Nucleus accumbens (tissue), 56 donors: ENCODE results near the gene TTLL5.

Experiments
- DNase-seq, 56 donors: peaks; one replicate each; lab custom pipeline; 2025; lab: John Stamatoyannopoulos, UW

Gene TTLL5

DNA sequence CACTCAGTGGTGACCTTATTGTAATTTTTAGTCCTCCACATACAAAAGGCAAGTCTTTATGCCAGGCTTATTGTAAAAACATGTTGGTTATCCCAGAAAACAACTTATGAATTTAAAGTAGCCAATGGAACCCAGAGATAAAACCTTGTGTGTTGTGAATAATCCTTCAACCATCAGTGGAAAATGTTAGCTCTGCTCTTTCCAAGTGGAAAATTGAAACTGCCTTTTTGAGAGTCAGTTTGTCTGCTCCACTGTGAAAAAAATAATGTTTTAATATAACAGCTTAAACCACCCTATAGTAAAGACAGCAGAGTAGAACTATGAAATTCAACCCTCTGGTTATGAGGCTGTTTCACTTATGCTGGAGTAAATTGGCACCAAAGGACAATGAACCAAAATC lies 112.0 kb downstream of the TTLL5 start:
- no peak for DNase-seq

DNA sequence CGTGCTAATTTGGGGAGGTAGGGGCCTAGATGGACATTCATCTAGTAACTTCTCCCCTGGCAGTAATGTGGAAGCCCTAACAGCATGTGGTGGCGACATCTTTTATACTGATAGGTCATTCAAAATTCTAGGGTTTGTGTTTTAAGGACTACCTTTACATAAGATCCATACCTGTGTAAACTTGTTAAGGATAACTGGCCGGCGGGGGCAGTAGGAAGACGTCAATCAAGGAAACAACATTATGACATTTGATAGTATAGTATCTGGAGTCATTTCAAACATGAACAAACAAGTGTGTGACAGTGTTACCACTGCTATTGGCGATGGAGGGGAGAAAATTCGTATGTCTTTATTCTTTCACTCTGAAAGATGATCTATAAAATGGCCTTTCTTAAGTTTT lies 120.0 kb downstream of the TTLL5 start:
- no peak for DNase-seq

DNA sequence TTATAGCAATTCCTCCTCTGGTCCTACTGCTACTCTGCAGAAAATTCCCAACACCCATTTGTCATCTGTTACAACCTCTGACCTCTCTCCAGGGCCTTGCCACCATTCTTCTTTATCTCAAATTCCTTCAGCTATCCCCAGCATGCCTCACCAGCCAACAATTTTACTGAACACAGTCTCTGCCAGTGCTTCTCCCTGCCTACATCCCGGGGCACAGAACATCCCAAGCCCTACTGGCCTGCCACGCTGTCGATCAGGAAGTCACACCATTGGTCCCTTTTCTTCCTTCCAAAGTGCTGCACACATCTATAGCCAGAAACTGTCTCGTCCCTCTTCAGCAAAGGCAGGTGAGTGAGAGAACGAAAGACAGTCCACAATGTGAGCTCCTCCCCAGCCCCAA lies 122.1 kb downstream of the TTLL5 start:
- no peak for DNase-seq

DNA sequence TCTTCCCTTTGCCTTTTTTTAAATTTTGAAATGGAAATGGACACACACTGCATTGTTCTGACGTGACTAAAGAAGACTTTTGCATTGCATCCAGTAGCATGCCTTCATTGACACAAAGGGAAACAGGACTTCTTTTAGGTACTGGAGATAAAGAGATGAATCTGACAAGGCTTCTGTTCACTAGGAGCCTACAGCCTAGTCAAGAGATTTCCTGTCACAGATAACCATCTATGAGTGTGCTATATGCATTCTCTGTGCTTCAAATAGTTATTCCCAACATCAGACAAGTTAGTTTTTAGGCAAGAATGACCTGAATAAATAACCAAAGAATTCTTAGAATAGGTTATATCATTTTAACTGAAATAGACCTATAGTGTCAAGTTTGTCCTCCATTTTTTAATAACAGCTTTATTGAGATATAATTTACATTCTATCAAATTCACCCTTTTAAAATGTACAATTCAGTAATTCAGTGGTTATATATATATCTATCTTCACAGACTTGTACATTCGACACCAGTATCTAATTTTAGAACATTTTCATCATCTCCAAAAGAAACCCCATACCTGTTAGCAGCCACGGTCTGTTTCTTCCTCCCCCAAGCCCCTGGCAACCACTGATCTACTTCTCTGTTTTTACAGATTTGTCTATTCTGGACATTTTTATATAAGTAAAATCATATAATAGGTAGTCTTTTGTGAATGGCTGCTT lies 122.7 kb downstream of the TTLL5 start:
- DNase-seq, result no peak

DNA sequence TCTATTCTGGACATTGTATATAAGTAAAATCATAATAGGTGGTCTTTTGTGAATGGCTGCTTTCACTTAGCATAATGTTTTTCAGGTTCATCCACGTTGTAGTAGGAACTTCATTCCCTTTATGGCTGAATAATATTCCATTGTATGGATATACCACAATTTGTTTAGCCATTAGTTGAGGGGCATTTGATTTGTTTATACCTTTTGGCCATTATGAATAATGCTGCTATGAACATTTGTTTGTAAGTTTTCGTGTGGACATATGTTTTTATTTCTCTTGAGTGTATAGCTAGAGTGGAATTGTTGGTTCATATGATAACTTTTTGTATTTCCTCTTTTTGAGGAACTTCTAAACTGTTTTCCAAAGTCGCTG lies 123.3 kb downstream of the TTLL5 start:
- no peak for DNase-seq

DNA sequence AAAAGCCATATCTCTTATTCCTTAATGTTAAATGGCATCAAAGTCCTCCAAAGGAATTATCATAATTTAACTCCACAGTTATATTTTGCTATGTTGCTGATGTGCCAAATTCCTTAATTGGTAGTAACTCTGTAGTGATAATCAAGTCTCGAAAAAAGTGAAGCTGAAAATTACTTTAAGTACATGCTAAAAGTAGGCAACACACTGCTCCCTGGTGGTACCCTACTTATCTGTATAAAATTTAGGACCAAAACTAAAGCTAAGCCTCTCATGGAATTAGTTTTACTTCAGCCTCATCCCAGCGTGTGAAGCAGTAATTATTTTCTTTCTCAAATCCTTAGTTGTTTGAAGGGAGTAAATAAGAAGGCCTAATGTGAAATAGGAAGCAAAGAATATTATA lies 132.8 kb downstream of the TTLL5 start:
- DNase-seq, result peak in 1 of 56 donors; percentile 8

DNA sequence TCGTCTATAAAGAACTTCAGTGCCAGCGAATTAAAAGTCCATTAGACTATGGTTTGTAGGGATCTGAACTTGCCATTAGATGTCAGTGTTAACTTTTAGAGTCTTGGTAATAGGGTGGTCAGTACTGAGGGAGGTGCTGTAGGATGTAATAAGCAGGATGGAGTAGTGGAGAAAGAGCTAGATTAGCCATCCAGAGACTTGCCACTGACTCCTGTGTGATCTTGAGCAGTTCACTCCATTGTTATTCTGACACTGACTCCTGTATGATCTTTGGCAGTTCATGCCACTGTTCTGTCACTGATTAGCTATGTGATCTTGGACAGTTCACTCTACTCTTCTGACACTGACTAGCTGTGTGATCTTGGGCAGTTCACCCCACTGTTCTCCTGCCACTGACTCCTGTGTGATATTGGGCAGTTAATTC lies 133.6 kb downstream of the TTLL5 start:
- peak in 1 of 56 donors; percentile 6 for DNase-seq

DNA sequence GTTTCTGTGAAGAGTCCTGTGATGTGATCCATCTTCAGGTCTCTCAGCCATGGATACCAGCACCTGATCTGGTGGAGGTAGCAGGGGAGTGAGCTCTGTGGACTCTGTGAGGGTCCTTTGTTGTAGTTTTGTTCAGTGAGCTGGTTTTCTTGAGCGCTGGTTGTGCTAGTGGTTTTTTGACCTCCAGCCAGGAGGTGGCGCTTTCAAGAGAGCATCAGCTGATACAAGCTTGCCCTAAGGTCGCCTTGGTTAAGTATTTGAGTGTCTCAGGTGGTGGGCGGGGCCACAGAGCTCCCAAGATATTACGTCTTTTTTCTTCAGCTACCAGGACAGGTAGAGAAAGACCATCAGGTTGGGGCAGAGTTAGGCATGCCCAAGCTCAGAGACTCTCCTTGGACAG lies 139.7 kb downstream of the TTLL5 start:
- DNase-seq, result no peak

DNA sequence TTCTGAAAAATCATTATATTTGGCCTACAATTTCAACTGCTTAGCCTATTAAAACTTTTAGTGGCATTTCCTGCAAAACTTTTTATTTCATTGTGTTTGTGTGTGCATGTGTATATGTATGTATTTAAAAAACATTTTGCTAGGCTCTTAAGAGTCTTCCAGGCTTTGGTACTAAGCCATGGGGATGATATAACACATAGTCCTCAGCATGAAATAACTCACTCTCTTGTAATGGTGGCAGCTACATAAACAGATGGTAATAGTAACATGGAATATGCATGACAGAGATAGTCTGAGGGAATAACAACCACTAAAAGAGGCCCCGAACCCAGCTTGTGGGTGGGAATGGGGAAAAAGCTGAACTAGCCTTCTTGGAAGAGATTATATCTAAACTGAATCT lies 141.4 kb downstream of the TTLL5 start:
- DNase-seq, result no peak

DNA sequence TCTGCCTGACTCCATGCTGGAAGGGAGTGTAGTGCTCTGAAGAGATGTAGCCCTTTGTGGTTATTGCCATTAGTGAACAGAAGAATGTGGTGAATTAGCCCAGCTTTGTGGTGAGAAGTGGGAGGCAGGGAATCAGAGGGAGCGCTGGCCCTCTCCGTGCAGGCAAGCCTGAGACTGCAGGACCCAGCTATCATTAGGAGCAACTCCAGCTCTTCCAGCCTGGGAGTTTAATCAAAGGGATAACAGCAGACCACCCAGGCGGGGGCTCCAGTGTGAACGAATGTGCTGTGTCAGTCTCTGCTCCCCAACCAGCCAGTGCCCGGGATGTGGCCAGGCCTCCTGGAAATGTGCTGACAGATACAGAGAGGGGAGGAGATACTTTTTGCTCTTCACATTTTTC lies 142.7 kb downstream of the TTLL5 start:
- DNase-seq, result no peak

DNA sequence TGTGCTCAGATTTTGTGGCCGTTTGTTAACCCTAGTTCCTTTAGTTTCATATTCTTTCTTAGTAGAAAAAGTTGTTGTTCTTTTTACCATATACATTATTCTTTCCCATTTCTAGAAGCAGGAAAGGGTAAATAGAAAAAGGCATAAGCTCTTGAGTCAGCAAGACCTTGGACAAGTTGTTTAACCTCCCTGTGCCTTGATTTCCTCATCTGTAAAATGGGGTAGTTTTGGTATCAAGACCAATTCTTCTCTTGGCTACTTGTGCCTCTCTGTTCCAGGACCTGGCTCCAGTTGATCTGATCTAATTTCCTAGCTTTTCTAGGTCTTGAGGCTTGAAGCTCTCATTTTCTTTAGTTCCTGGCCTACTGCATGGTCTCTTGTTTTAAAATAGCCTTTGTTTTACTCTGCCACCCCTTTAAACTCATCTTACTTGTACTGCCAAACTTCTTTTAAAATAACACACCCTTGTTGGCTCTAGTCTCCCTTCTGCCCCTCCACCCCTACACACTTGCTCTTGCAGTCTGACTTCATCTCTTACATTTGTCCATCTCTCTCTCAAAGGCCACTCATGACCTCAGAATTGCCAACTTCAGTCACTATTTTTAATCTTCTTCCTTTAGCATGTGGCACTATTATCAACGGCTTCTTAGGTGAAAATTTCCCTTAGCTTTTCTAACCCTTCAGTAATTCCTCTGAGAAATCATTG lies 143.7 kb downstream of the TTLL5 start:
- DNase-seq, result no peak

DNA sequence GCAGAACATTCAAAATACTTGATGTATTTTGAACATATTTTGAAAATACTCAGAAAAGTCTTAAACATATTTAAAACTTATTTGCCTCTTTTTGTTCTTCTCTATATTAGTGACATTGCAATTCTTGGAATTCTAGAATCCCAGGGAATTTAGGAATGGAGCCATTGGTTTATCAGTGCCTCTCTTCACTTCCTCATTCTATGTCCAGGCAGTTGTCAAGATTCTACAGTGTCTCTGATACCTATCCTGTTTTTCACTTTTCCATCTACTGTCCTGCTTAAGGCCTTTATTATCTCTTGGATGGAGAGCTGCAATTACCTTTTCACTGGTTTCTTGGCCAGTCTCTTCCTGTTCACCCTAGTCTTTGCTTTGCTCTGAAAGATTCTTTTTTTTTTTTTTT lies 144.6 kb downstream of the TTLL5 start:
- DNase-seq, result no peak

DNA sequence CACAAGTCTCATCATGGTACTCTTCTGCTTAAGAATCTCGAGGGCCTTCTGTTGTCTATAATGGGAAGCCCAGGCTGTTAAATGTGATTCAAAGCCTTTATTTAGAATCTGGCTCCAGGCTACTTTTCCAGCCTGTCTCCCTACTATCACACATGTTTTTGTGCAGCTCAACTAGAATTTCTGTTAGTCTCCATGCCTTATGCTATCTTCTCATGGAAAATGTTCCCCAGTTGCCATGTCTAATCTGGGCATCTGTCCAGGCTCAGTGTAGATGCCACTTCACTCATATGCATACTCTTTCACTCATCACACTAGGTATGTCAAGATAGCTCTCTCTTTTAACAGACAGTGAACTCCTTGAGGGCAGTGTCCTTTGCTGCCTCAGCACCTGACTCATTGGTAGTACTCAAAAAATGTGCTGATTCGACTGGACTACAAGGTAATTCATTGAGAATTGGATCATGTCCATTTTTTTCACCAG lies 145.3 kb downstream of the TTLL5 start:
- DNase-seq, result no peak

DNA sequence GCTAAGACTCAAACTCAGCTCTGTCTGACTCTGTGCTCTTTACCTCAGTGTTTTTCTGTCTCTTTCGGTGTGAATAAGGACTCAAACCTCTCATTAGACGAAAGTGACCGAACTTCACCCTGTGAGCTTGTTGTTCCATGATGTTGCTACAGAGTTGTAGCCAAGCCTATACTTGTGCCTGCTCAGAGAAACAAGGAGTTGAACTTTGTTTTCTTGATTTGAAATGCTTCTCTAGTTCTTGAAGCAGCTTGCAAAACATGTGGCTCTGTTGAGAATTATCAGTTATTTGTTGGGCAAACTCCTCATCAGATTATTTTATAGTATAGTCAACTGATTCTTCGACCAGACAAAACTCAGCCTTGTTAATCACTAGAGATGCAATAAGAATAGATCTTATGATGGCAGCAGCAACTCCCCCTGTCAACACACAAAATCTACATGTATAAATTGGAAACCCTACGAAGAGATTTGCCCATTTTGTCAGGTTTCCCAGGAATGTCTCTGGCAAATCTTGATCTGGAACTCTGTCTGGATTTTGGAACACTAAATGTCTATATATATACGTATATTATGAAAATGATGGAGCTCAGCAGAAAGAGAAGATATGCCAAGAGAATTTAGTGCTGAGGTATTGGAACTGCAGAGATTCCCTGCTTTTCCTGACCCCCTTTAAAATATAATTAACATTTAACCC lies 146.8 kb downstream of the TTLL5 start:
- DNase-seq, result no peak

DNA sequence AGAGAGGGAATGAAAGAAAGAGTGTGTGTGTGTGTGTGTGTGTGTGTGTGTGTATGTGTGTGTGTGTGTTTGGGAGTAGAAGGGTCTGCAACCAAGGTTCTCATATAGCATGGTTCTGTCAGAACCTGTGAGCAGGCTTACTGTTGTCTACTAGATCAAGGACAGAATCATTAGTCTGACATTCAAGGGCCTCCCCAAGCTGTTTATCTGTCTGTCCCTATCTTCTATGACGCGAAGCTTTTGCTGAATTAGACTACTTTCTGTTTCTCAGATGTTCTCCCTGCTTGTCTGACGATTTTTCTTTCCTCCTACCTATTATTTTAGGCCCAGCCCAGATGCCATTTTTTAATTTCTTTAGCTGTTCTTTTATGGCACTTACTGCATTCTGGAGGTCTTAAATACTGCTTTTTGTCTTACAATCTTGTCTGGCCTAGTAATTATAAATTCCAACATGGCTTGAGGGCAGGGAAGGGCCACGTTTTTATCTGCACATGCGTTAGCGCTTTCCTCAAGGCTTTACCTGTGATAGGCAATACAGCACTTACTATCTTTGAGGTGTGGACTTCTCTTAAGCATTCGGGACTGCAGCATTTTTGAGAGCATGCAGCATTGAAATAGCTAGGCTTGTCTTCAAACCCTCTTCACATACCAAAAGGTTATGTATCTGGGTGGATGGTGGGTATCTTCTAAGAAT lies 150.2 kb downstream of the TTLL5 start:
- DNase-seq, result no peak

DNA sequence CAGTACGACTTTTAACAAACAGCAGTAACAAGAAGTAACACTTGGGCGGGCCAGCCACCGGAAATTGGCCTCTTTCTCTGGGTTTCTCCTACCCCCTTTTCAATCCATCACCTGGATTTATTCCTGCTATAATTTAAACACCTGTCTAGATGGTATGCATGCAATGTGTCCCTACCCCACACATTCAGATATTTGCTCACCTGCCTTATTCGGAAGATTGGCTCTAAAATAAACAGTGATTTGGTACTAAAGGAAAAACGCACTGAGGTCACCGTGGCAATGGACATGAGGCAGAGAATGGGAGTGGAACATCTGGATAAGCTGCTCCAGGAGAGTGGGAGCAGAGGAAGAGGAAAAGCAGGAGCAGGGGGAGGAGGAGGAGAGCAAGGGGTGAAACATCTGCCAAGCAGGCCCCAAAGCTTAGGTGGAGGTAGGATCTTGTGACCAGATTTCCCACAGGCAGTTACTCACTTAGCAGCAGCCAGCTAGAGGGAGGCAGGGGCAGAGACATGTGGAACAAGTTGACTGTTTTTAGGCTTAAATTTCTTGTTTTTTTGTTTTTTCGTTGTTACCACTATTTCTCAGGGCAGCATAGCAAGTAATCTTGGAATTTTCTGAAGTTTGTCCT lies 150.9 kb downstream of the TTLL5 start:
- DNase-seq, result no peak

DNA sequence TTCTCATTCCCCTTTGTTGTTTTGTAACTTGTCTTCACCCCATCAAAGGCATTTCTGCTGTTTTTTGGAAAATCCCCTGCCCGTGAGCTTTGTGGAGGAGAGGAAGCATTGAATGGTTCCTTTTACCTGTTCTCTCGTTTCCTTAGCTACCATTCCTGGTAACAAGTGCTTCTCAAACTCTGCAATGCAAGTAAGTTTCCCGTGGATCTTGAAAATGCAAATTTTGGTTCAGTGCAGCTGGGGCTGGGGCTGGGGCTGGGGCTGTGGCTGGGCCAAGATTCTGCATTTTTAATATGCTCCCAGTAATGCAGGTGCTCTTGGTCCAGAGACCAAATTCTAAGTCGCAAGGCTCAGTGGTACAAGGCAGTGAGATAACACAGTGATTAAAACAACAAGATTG lies 151.6 kb downstream of the TTLL5 start:
- no peak for DNase-seq

DNA sequence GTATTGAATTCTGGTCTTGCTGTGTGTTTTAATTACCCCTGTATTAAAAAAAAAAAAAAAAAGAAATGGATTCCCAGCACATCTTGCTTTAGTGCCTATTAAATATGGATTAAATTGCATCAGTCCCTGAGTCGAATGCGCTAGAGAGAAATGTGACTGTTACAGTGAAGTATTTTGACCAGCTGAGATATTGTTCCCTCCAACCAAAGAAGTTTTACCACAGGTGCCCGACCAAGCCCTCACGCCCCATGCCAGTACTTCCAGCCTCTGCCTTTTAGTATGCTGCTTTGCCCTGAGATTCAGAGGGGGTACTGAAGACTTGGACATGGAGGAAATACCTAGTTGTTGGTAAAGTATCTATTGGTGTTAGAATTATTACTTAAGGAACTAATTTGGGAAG lies 159.7 kb downstream of the TTLL5 start:
- no peak for DNase-seq

DNA sequence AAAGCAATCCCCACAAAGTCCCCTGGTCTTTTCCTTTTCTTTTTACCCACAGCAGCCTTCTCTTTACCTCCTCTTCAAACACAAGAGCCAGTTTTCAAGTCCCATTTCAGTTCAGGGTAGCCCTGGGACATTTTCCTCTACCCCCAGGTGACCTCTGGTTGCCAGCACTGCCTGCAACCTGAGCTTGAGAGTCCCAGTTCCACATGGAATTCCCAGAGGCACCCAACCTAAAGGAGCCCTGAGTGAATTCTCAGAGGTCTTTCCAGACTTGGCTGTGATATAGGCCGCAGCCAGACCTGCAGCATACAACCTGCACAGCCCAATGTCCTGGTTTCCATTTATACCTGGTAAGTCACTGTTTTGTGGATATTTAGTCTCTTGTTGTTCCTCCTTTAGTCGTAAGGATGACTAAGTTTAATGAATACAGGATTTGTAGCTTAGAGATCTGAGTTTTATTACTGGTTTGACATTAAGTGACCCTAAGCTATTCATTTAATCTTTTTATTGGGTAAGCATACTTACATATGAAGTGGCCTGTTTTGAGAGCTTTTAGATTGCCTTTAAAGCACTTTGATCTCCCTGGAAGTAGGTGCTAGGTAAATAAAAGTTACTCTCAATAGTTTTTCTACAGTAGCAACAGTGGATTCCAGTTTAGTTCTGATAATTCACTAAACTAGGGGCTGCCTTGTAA lies 160.9 kb downstream of the TTLL5 start:
- no peak for DNase-seq

DNA sequence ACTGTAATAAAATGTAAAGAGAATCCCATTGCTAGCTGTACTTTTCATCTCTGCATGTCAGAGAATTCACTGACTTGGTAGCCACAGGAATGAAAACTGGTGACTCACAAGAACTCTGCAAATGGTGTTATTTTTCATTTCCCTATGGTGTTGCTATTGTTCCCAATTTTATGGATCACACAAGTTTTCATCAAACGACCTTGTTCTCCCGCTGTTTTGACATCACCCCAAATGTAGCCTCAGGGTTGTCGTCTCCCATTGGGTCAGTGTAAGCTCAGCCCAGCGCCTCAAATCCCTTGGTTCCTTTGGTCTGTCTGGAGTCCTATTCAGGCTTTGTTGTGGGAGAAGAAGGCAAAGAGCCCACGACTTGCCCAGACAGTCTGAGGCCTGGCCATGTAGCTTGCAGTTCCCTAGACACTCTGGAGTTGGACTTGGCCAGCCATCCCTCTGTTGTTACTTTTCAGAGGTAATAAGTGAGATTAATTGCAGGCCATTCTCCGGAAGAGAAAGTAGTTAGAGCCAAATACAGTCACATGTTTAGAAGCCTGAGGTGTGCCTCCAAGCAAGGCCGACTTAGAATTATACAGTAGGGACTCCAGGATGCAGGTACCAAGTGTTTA lies 161.6 kb downstream of the TTLL5 start:
- DNase-seq, result no peak
